Neural cell (in vitro differentiated cells): Measurements from ENCODE around the gene LDAH. TPM values are rescaled to one million over a fixed set of nuclear protein-coding genes. Genes with fewer than 3 reads are reported as not detected.
A peak's percentile ranks its signal among the peaks of the same experiment; 100 is the strongest.

Experiments
- H2AFZ ChIP-seq: fragments of 200-600, 300-800 bp; sonication (generic), shearing (Covaris generic); 2 replicates; pipeline ENCODE4 v1.6.0; 2014; ENCODE audit warnings: low read depth, mild to moderate bottlenecking, antibody characterized with exemption, low read length, moderate library complexity
- H3F3A ChIP-seq: fragments of 200-600 bp; shearing (Covaris generic); 2 replicates; pipeline ENCODE4 v1.6.1; 2016; ENCODE audit warnings: mild to moderate bottlenecking, moderate library complexity, mixed read lengths, antibody characterized with exemption, low read length; ENCODE audit not compliant: insufficient read depth, poor library complexity, severe bottlenecking
- H3K27ac ChIP-seq: fragments of 200-600, 300-800 bp; sonication (generic), shearing (Covaris generic); 2 replicates; pipeline ENCODE4 v1.5.1; 2014; ENCODE audit warnings: mild to moderate bottlenecking, low read length, moderate library complexity
- H3K27me3 ChIP-seq: fragments of 300-800, 200-600 bp; sonication (generic), shearing (Covaris generic); 2 replicates; pipeline ENCODE4 v1.6.0; 2014; ENCODE audit warnings: mild to moderate bottlenecking, low read depth, low read length, moderate library complexity; ENCODE audit not compliant: insufficient read depth
- H3K36me3 ChIP-seq: fragments of 300-800, 200-600 bp; sonication (generic), shearing (Covaris generic); 2 replicates; pipeline ENCODE4 v1.5.1; 2014; ENCODE audit warnings: mild to moderate bottlenecking, antibody characterized with exemption, low read length, moderate library complexity; ENCODE audit not compliant: insufficient read depth
- H3K4me2 ChIP-seq: fragments of 300-800, 200-600 bp; sonication (generic), shearing (Covaris generic); 2 replicates; pipeline ENCODE4 v1.6.0; 2014; ENCODE audit warnings: mild to moderate bottlenecking, low read length
- H3K4me3 ChIP-seq: fragments of 300-800, 200-600 bp; sonication (generic), shearing (Covaris generic); 2 replicates; pipeline ENCODE4 v1.5.1; 2014; ENCODE audit warnings: mild to moderate bottlenecking, low read length, moderate library complexity
- H3K79me2 ChIP-seq: fragments of 200-600 bp; shearing (Covaris generic); replicated peaks from 2 replicates; pipeline ENCODE4 v1.6.0; 2014; ENCODE audit warnings: mild to moderate bottlenecking, low read length, moderate library complexity; ENCODE audit not compliant: insufficient read depth
- H3K9ac ChIP-seq: fragments of 300-800, 200-600 bp; sonication (generic), shearing (Covaris generic); 2 replicates; pipeline ENCODE4 v1.6.1; 2016; ENCODE audit warnings: mild to moderate bottlenecking, low read length, mixed read lengths
- H3K9me2 ChIP-seq: fragments of 200-600 bp; shearing (Covaris generic); 2 replicates; pipeline ENCODE4 v1.6.1; 2016; ENCODE audit warnings: mild to moderate bottlenecking, low read length, mixed read lengths; ENCODE audit not compliant: insufficient read depth
- H3K9me3 ChIP-seq: fragments of 200-600, 300-800 bp; sonication (generic), shearing (Covaris generic); 2 replicates; pipeline ENCODE4 v1.6.1; 2016; ENCODE audit warnings: mild to moderate bottlenecking, mixed run types, low read length, moderate library complexity, mixed read lengths
- H4K20me1 ChIP-seq: fragments of 200-600 bp; shearing (Covaris generic); 2 replicates; pipeline ENCODE4 v1.6.1; 2016; ENCODE audit warnings: mild to moderate bottlenecking, mixed run types; ENCODE audit not compliant: insufficient read depth
- EP300 ChIP-seq: fragments of 450-650 bp; conservative IDR thresholded peaks from 2 replicates; pipeline ENCODE4 v1.6.1; 2014; ENCODE audit warnings: antibody characterized with exemption, mild to moderate bottlenecking, moderate library complexity; ENCODE audit not compliant: poor library complexity, severe bottlenecking
- EZH2 ChIP-seq: fragments of 200-600, 300-800 bp; shearing (Covaris generic), sonication (generic); IDR thresholded peaks from 2 replicates; pipeline ENCODE4 v1.6.1; 2014; ENCODE audit warnings: antibody characterized with exemption, low read length, borderline replicate concordance, mild to moderate bottlenecking; ENCODE audit not compliant: insufficient read depth, poor library complexity, severe bottlenecking
- MXI1 ChIP-seq: fragments of 450-650 bp; conservative IDR thresholded peaks from 2 replicates; pipeline ENCODE4 v1.6.1; 2014; ENCODE audit warnings: antibody characterized with exemption, mild to moderate bottlenecking; ENCODE audit not compliant: poor library complexity, severe bottlenecking
- POLR2AphosphoS5 ChIP-seq: IDR thresholded peaks from 2 replicates; pipeline ENCODE4 v1.6.1; 2012
- RAD21 ChIP-seq: fragments of 450-650 bp; conservative IDR thresholded peaks from 2 replicates; pipeline ENCODE4 v1.6.1; 2014; ENCODE audit warnings: antibody characterized with exemption, mild to moderate bottlenecking, moderate library complexity
- REST ChIP-seq: IDR thresholded peaks from 2 replicates; pipeline ENCODE4 v1.6.1; 2012; ENCODE audit warnings: borderline replicate concordance
- SMC3 ChIP-seq: fragments of 450-650 bp; conservative IDR thresholded peaks from 2 replicates; pipeline ENCODE4 v1.6.1; 2014; ENCODE audit warnings: antibody characterized with exemption, mild to moderate bottlenecking, moderate library complexity; ENCODE audit not compliant: poor library complexity
- TAF1 ChIP-seq: IDR thresholded peaks from 2 replicates; pipeline ENCODE4 v1.6.1; 2012; ENCODE audit warnings: low read depth
- polyA plus RNA-seq: library from polyadenylated mRNA; depleted of rRNA; stranded (reverse); fragments of >200 nt; gene quantifications from 2 replicates; pipeline ENCODE4 v1.2.3, GENCODE V29; 2014
- TF ChIP-seq, protein P1 (sequence below): fragments of 450-650 bp; IDR thresholded peaks from 2 replicates; pipeline ENCODE4 v1.5.1; 2014; ENCODE audit warnings: antibody characterized with exemption, mild to moderate bottlenecking, moderate library complexity; ENCODE audit not compliant: poor library complexity, severe bottlenecking

LDAH gene
- polyA plus RNA-seq, 1 donor from 2014 or later, result 44.1 TPM

DNA sequence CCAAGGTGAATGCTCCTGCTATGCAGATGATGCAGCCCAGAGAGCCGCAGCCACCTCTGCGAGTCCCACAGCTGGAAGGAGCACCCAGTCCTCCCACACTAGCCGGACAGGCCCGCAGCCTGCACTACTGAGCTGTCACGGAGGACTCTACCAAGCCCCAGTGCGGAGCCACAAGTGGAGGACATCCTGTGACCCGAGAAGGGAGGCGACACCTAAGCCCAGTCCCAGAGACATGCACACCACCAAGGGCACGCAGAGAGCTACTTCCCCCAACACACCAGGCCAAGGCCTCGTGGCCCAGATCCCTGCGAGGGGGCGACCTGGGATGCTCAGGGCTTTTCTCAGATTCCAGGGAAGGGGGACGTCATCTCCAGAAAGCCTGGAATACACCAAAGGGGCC is 184.9 kb downstream of the LDAH start:
- Histone ChIP-seq H3K27me3 (no peaks in the 10 kb centered on the region), H3K4me3 (no peak overlapping the region), H3K9me2 (no peaks in the 10 kb centered on the region), H3K9ac (no peak overlapping the region), H3K27ac (no peak overlapping the region), H3K79me2 (no peaks in the 10 kb centered on the region), H3K36me3 (no peaks in the 10 kb centered on the region), H3K9me3 (no peaks in the 10 kb centered on the region), H4K20me1 (no peaks in the 10 kb centered on the region), H2AFZ (no peak overlapping the region), H3K4me2 (no peak overlapping the region), H3F3A (no peaks in the 10 kb centered on the region)
- TF ChIP-seq, protein P1, sequence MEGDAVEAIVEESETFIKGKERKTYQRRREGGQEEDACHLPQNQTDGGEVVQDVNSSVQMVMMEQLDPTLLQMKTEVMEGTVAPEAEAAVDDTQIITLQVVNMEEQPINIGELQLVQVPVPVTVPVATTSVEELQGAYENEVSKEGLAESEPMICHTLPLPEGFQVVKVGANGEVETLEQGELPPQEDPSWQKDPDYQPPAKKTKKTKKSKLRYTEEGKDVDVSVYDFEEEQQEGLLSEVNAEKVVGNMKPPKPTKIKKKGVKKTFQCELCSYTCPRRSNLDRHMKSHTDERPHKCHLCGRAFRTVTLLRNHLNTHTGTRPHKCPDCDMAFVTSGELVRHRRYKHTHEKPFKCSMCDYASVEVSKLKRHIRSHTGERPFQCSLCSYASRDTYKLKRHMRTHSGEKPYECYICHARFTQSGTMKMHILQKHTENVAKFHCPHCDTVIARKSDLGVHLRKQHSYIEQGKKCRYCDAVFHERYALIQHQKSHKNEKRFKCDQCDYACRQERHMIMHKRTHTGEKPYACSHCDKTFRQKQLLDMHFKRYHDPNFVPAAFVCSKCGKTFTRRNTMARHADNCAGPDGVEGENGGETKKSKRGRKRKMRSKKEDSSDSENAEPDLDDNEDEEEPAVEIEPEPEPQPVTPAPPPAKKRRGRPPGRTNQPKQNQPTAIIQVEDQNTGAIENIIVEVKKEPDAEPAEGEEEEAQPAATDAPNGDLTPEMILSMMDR, result no peak
- TF ChIP-seq TAF1 (no peak), POLR2AphosphoS5 (no peak), EP300 (no peak), EZH2 (no peak)

DNA sequence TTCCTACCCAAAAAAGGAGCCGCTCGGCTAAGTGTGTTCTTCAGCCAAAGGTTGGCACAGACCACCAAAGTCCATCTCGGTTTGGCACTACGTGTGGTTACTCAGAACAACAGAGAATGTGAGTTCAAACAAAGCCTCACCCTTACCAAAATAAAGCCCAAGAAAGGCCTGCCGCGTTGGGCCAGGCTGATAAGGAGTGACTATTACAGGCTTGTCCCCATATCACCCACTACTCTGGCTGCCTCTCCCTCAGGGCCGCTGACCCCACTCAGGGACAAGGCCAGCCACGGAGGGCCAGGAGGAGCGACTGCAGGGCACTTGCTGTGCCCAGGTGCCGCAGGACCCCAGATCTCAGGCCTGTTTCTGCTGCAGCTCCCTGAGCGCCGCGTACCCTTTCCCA is 185.8 kb downstream of the LDAH start:
- no peaks in the 10 kb centered on the region for H3K27me3 ChIP-seq
- H3K4me3 ChIP-seq, result no peak overlapping the region
- no peaks in the 10 kb centered on the region for H3K9me3 ChIP-seq
- TF ChIP-seq EZH2, result no peak
- no peak for TF ChIP-seq TAF1
- H3K79me2 ChIP-seq, result no peaks in the 10 kb centered on the region
- H4K20me1 ChIP-seq, result no peaks in the 10 kb centered on the region
- no peak overlapping the region for H3K4me2 ChIP-seq
- H3F3A ChIP-seq, result no peaks in the 10 kb centered on the region
- H3K9ac ChIP-seq, result no peak overlapping the region
- no peaks in the 10 kb centered on the region for H3K9me2 ChIP-seq
- H3K36me3 ChIP-seq, result no peaks in the 10 kb centered on the region
- no peak overlapping the region for H3K27ac ChIP-seq
- no peak overlapping the region for H2AFZ ChIP-seq

DNA sequence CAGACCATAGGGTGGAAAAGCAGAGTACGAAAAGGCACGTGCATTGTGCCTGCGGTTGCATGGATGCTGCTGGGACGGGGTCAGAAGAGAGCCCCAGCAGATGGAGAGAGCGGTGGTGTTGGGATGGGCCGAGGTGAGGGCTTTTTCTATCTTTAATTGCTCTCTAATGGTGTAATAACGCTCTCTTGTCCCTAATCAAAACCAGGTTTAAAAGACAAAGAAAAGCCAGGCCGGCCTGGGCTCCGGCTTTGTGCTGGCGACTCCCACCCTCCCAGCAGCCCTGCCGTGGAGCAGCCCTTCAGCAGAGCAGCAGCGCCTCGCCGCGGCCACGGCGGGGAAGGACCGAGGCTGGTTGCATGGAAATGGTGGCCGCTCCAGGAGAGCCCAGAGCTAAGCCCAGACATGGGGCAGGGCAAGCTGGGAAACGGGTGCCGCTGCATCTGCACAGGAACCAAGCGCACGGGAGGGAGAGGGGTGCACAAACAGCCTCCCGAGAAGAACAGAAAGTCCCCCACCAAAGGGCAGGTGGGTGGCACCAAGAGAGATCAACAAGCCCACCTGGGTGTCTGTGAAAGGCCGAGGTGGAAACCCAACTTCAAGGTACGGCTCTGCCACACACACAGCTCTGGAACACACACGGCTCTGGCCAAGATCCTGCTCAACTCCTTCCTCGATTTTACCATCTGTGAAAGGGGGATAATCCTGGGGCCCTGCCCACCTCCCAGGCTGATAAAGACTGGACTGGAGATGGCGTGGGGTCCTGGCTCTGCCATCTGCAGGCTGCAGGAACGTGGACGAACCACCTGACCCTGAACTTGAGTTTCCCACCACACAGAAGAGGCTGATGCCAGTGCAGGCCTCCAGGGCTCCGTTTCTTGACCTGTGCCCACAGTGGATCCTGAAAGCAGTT is 187.0 kb downstream of the LDAH start:
- Histone ChIP-seq H3K79me2 (no peaks in the 10 kb centered on the region), H4K20me1 (no peaks in the 10 kb centered on the region), H3K27ac (peak overlapping the region; percentile 74), H3K4me2 (no peak overlapping the region), H3K27me3 (no peaks in the 10 kb centered on the region), H3F3A (no peaks in the 10 kb centered on the region), H3K36me3 (no peaks in the 10 kb centered on the region), H2AFZ (peak overlapping the region; percentile 98), H3K4me3 (no peak overlapping the region), H3K9ac (peak overlapping the region; percentile 68), H3K9me2 (no peaks in the 10 kb centered on the region), H3K9me3 (no peaks in the 10 kb centered on the region)
- TF ChIP-seq EZH2 (no peak), RAD21 (peak; percentile 99), TAF1 (no peak), MXI1 (peak; percentile 30), POLR2AphosphoS5 (peak; percentile 64), SMC3 (peak; percentile 99), REST (no peak), EP300 (peak; percentile 22)
- TF ChIP-seq, protein P1, result peak; percentile 98
